Endothelial cell (in vitro differentiated cells): ENCODE data around the gene MORC1. TPM values are rescaled to one million over a fixed set of nuclear protein-coding genes. Genes with fewer than 3 reads are reported as not detected.

ENCODE experiments used
- DNase-seq: peaks from one replicate; pipeline ENCODE4 v3.0.0; 2021; ENCODE audit warnings: low spot score
- H3K27ac Mint-ChIP-seq: one replicate; pipeline ENCODE4 v1.8.0; 2021; ENCODE audit warnings: mixed read lengths, inconsistent platforms; ENCODE audit not compliant: unreplicated experiment
- H3K27me3 Mint-ChIP-seq: one replicate; pipeline ENCODE4 v1.8.0; 2021; ENCODE audit warnings: mild to moderate bottlenecking, moderate library complexity, mixed read lengths, inconsistent platforms; ENCODE audit not compliant: unreplicated experiment
- H3K36me3 Mint-ChIP-seq: one replicate; pipeline ENCODE4 v1.8.0; 2021; ENCODE audit warnings: mild to moderate bottlenecking, low read depth, mixed read lengths, inconsistent platforms; ENCODE audit not compliant: unreplicated experiment
- H3K4me1 Mint-ChIP-seq: one replicate; pipeline ENCODE4 v1.8.0; 2021; ENCODE audit warnings: mild to moderate bottlenecking, mixed read lengths, inconsistent platforms; ENCODE audit not compliant: unreplicated experiment
- H3K4me3 Mint-ChIP-seq: one replicate; pipeline ENCODE4 v1.8.0; 2021; ENCODE audit warnings: mild to moderate bottlenecking, mixed read lengths, inconsistent platforms; ENCODE audit not compliant: unreplicated experiment
- H3K9me3 Mint-ChIP-seq: one replicate; pipeline ENCODE4 v1.8.0; 2021; ENCODE audit warnings: mixed read lengths, inconsistent platforms; ENCODE audit not compliant: unreplicated experiment
- total RNA-seq: library from RNA; stranded (reverse); fragmentation: NEBNext Ultra II Directional; extraction: Animal tissue kit (Norgen Biotek cat#: 25700); gene quantifications from one replicate; pipeline ENCODE4 v1.2.1, GENCODE V29; 2021; ENCODE audit not compliant: unreplicated experiment
- TF ChIP-seq, protein P1 (sequence below): fragments of 200-600 bp; sonication (generic); IDR thresholded peaks from one replicate; pipeline ENCODE4 v1.5.0; 2021; ENCODE audit warnings: antibody characterized with exemption; ENCODE audit not compliant: unreplicated experiment

MORC1 gene
- total RNA-seq, 1 donor from 2014 or later: 0.10 TPM

DNA sequence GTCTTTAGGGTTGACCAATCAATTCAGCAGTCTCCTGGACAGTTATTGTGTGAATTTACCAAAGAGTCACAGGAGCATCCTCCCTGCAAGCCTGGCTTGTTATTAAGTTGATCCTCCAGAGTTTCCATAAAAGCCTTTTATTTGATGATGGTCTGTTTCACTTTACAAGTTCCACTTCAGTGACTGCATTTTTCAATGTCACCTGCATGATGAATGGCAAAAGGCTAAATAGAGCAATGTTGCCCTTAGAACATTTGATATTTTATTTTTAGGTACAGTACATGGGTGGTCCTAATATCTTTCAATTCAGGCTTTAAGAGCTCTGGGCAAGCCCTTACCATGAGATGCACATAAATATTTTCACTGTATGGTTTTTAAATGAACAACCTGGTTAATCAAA is 186.9 kb downstream of the MORC1 start:
- TF ChIP-seq, protein P1, sequence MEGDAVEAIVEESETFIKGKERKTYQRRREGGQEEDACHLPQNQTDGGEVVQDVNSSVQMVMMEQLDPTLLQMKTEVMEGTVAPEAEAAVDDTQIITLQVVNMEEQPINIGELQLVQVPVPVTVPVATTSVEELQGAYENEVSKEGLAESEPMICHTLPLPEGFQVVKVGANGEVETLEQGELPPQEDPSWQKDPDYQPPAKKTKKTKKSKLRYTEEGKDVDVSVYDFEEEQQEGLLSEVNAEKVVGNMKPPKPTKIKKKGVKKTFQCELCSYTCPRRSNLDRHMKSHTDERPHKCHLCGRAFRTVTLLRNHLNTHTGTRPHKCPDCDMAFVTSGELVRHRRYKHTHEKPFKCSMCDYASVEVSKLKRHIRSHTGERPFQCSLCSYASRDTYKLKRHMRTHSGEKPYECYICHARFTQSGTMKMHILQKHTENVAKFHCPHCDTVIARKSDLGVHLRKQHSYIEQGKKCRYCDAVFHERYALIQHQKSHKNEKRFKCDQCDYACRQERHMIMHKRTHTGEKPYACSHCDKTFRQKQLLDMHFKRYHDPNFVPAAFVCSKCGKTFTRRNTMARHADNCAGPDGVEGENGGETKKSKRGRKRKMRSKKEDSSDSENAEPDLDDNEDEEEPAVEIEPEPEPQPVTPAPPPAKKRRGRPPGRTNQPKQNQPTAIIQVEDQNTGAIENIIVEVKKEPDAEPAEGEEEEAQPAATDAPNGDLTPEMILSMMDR: no peak
- no peaks in the 10 kb centered on the region for H3K27me3 Mint-ChIP-seq
- H3K27ac Mint-ChIP-seq: no peak overlapping the region
- H3K9me3 Mint-ChIP-seq: no peaks in the 10 kb centered on the region
- H3K4me1 Mint-ChIP-seq: no peaks in the 10 kb centered on the region
- no peak for DNase-seq
- H3K4me3 Mint-ChIP-seq: no peak overlapping the region
- H3K36me3 Mint-ChIP-seq: no peaks in the 10 kb centered on the region

DNA sequence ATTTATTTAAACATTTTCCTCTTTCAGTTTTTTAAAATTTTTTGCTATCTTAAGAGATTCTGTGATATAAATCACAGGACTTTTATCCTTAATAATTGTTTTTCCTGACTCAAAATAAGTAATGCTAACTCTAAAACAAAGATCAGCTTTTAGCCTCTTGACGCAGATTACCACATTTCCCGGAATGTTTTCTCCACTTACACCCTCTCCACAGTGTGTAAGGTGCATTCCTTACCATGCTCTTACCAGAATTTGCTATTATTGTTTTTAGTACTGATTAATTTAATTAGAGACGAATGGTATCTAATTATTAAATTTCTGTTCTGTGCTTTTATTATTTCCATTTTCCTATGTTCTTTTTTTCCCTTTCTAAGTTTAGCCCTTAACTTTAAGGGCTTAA is 199.1 kb downstream of the MORC1 start:
- H3K9me3 Mint-ChIP-seq: no peaks in the 10 kb centered on the region
- no peak for DNase-seq
- H3K4me1 Mint-ChIP-seq: no peaks in the 10 kb centered on the region
- TF ChIP-seq, protein P1: no peak
- H3K27ac Mint-ChIP-seq: no peak overlapping the region
- no peaks in the 10 kb centered on the region for H3K36me3 Mint-ChIP-seq
- no peak overlapping the region for H3K4me3 Mint-ChIP-seq
- no peaks in the 10 kb centered on the region for H3K27me3 Mint-ChIP-seq

DNA sequence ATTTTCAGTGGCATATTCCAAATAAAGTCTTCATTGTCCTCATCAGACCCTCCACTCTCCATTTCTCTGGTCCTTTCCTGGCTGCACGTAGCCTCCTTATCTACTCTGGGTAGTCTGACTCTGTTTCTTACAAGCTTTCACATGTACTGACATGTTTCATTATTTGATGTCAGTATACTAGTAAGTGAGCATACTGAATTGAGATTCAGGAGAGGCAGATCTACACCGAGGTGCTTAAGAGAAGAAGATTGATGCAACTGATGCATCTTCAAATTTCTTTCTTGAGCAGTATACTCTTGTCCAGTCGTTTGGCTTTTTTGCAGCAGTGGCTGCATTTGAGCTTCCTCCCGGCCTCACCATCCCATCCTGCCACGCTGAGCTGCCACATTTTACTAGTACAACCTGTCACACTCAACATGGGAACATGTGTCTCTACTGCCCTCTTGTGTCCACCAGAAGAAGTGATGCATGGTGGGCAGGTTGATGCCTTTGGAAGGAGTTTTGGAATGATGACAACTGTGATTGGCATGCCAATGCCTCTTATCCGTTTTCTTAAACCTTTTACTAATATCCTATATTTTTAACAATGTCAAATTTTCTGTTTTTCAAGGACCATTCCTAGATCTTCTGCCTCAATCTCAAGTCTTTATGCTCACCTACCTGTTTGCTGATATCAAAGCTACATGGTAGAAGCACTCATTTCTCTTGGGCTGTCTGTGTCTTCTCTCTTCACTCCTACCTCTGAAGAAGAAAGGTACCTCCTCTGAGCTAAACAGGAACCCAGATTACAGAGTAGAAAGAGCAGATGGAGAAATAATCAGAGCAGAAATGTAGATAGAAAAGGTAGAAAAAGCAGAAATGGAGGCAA is 202.9 kb downstream of the MORC1 start:
- Mint-ChIP-seq H3K27ac (no peak overlapping the region), H3K27me3 (no peaks in the 10 kb centered on the region), H3K4me1 (no peaks in the 10 kb centered on the region), H3K36me3 (no peaks in the 10 kb centered on the region), H3K4me3 (no peak overlapping the region), H3K9me3 (no peaks in the 10 kb centered on the region)
- peak; percentile 51 for DNase-seq
- TF ChIP-seq, protein P1: peak; percentile 87

DNA sequence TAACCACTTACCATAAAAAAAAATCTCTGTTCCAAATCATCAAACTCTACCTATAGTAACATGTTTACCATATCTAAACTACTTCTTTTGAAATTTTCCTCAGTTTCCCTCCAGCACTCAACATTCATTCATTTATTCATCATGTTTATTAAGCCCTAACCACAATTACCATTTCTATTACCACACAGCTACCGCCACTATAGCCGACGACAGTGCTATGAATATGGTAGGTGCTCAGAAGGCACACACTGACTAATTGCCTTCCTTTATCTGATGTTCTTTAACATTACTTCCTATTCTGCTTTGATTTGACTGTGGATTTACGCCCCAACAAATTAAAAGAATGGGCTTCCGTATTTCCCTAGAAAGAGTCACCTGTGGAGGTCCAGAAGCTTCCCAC is 208.1 kb downstream of the MORC1 start:
- DNase-seq: no peak
- Mint-ChIP-seq H3K27me3 (no peaks in the 10 kb centered on the region), H3K27ac (no peak overlapping the region), H3K4me1 (no peaks in the 10 kb centered on the region), H3K4me3 (no peak overlapping the region), H3K36me3 (no peaks in the 10 kb centered on the region), H3K9me3 (no peaks in the 10 kb centered on the region)
- TF ChIP-seq, protein P1: no peak

Other genes with a start within 250 kb of the MORC1 start
- not detected for gene GUCA1C, start 164.3 kb downstream of the MORC1 start, total RNA-seq
- gene C3orf85, start 18.6 kb upstream of the MORC1 start, total RNA-seq: not detected
- gene DPPA2, start 198.4 kb upstream of the MORC1 start, total RNA-seq: 0.64 TPM
- gene DPPA4, start 219.4 kb upstream of the MORC1 start, total RNA-seq: 80.5 TPM